Hippocampal formation (tissue), 2 donors: ENCODE measurements around the gene CXCR2.
A peak's percentile ranks its signal among the peaks of the same experiment; 100 is the strongest.
"Not testable (repeated sequence)": the region's sequence is repeated elsewhere in the genome, so short reads cannot be mapped to it uniquely, and the experiment has no call there.

Experiments
- DNase-seq, 2 donors: peaks; one replicate each; lab custom pipeline; 2025; lab: John Stamatoyannopoulos, UW

CXCR2 gene

DNA sequence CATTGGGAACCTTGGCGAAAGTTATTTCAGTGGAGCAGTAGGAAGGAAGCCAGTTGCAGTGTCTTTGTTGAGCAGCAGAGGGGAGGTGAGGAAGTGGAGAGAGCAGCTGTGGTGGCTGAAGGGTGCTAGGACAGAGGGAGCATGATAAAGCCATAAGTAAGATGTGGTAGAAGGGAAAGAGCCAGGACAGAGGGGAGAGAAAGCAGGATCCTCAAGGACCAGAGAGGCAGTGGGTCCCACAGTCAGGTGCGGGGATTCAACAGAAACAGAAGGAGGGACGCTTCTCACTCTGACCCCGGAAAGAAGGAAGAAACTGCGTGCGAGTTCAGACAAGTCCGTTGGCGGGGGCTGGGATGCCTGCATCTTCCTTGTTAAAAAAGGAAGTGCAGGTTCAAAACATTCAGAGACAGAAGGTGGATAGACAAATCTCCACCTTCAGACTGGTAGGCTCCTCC, at the start of gene CXCR2:
TSS of gene CXCR2 (plus strand) at position 403 of the 455 bp plus-strand sequence. CDS start 8,774 bp downstream, outside the sequence.
- peak in 1 of 2 donors; percentile 5 for DNase-seq

DNA sequence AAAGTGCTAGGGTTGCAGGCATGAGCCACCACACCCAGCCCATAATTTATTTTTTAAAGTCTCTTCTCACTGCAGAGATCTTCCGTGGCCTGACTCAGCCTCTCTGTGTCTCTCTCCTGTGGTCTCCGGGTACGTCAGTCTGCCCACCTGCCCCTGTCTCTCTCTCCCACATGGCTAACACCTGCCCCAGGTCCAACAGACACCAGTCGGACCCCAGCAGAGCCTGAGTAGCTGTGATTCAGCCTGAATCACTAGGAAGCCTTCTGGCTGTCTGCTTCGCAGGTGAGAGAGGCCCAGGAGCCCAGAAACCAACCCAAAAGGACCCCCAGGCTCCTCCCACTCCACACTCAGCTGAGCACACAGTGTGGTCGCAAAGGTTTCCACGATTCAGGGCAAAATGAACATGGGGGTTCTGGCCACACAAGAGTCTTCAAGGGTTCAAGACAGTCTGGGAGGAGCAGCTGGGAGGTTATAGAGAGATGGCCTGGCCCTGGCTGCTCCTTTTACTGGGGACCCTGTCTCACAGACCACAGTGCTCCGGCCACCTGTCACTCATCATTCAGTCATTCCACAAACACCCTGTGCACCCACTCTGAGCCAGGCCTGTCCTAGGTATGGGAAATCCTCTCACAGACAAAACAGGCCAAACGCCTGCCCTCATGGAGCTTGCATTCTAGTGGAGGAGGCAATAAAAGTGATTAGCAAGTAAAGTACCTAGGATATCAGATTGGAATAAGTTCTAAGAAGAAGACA, 48.2 kb upstream of the CXCR2 start:
- no peak for DNase-seq

DNA sequence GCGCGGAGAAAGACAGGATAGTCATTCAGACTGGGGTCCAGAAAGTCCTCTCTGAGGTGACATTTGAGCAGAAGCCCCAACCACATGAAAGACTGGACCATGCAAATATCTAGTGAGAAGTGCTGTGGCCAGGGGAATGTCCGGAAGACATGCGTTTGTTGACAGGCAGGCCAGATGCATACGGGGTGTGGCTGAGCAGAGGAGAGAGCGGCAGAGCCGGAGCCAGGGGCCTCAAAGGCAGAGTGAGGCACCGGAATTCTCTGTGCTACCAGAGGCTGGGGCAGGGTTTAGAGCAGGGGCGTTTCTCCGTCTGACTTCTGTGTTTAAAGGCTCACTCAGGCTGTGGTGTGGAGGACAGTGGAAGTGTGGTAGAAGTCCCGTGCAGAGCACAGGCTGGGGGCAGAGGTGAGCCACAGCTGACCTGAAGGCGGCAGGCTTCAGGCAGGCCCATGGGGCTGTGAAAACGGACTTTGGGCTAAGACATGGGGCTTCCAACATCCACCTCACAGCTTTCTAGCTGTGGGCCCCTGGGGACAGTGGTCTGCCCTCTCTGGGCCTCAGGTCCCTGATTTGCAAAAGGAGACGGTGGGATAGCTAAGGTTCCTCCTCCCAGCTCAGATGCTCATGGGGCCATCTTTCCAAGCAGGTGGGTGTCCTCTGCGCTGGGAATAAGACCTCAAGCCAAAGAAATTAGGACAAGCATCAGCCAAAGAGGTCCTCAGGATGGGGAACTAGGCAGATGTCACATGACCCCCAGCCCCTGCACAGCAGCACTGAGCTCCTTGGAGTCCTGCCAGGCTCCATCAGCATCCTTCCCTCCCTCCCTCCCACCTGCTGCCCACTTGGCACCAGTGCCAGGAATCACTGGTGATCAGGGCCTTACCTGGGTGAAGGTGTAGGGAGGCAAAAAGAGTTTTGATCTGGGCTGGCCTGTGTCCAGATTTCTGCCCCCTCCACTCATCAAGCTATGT, 45.6 kb upstream of the CXCR2 start:
- no peak for DNase-seq

DNA sequence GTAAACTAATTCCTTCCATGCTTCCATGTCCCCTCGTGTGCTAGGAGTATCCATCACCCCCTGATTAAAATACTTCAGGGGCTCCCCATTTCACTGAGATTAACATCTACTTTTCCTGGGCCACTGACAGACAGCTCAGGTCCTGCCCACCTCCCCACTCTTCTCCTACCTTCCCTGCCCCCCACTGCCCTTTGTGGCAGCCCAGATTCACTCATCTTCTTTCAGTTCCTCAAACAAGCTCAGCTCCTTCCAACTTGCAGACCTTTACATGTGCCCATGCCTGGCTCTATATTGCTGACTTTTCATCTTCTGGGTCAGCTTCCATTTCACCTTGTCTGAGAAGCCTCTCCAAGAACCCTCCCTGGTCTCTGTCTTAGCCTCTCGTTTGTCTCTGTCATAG, 44.8 kb upstream of the CXCR2 start:
- no peak for DNase-seq

- DNase-seq, result no peak
Measured at GRCh38 chr2:218081695-218082094, 44.1 kb upstream of the CXCR2 start.

DNA sequence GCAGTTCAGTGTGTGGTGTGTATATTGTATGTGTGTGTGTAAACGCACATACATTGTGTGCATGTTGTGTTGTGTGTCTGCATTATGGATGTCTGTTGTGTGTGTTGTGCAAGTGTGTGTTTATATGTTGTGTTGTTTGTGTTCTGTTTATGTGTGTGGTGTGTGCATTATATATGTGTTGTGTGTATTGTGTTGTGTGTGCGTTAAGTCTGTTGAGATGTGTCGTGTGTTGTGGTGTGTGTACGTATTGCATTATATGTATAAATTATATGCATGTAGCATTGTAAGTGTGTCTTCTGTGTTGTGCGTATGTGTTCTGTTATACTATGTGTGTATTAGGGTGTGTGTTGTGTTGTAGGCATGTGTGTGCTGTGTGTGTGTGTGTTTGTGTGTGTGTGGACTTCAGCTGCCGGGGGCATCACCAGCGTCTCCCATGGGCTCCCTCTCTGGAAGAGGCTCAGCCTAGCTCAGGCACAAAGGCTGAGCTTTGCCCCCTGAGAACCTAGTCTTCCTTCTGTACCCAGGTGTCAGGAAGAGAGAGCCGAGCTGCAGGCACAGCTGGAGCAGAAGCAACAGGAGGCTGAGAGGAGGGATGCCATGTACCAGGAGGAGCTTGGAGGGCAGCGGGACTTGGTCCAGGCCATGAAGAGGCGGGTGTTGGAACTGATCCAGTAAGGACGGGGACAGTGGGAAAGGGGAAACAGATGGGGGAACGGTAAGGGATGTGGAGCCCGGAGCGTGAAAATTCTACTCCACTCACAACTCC, 43.1 kb upstream of the CXCR2 start:
- no peak for DNase-seq

- DNase-seq, result no peak
Measured at GRCh38 chr2:218083352-218083676, 42.5 kb upstream of the CXCR2 start.

DNA sequence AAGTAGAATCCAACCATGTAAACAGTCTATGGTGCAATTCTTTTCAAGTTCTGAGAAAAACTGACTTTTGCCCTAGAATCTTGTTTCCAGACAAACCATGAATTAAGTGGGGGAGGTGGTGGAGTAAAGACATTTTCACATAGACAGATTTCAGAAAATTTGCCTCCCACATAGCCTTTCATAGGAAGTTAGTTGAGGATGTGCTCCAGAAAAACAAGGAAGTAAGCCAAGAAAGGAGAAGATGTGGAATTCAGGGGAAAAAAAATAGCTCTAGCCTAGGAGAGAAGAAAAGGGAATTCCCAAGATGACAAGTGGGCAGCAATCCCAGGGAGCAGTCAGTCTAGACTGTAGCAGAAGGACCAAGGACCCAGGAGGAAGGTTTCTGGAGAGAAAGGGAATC, 39.4 kb upstream of the CXCR2 start:
- DNase-seq, result no peak

DNA sequence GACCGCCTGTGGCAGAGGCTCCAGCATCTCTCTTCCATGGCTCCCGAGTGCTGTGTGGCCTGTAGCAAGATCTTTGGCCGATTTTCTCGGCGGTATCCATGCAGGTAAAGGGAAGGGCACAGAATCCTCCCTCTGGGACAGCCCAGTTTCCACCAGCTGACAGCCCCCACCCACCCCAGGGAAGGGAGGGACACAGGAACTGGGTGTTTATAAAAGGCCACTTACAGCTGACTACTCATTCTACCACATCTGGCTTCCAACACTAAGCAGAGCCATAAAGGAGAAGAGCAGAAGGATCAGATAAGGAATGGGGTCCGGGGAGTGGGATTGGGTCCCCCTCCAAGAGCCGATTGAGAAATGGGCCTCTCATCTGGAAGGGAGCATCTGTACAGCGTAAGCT, 36.6 kb upstream of the CXCR2 start:
- DNase-seq, result no peak

DNA sequence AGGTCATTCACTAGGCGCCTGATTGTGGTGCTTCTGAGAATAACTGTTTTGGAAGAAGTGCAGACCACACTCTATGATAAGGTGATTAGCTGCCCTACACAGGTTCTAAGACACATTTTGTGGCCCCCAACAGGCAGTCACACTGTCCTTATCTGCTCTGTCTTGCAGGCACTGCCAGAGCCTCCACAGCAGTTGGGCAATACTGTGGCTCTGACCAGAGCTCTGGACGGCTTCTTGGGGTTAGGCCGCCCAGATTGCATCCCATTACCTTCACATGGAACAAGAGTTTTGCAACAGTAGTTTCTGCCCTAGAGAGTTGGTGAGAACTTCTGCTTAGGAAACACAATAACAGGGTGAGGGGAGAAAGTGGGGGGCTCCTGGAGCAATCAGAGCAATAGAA, 34.1 kb upstream of the CXCR2 start:
- DNase-seq, result no peak

- no peak for DNase-seq
Measured at GRCh38 chr2:218093879-218094278, 31.9 kb upstream of the CXCR2 start.

DNA sequence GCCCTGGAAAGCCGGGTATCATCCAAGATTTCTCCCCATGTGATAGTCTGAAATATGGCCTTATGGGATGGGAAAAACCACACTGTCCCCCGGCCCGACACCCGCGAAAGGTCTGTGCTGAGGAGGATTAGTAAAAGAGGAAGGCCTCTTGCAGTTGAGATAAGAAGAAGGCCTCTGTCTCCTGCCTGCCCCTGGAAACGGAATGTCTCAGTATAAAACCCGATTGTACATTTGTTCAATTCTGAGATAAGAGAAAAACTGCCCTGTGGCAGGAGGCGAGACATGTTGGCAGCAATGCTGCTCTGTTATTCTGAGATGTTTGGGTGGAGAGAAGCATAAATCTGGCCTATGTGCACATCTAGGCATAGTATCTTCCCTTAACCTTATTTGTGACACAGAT, 30.0 kb upstream of the CXCR2 start:
- DNase-seq, result no peak

GRCh38 chr2:218097975-218098374, 27.9 kb upstream of the CXCR2 start:
- no peak for DNase-seq

DNA sequence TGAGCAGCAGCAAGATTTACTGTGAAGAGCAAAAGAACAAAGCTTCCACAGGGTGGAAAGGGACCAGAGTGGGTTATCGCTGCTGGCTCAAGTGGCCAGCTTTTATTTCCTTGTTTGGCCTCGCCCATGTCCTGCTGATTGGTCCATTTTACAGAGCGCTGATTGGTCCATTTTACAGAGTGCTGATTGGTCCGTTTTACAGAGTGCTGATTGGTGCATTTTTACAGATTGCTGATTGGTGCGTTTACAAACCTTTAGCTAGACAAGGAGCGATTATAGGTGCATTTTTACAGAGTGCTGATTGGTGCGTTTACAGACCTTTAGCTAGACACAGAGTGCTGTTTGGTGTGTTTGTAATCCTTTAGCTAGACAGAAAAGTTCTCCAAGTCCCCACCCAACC, 17.0 kb upstream of the CXCR2 start:
- DNase-seq, result not testable (repeated sequence)

- not testable (repeated sequence) for DNase-seq
Measured at GRCh38 chr2:218121789-218122188, 4.0 kb upstream of the CXCR2 start.

DNA sequence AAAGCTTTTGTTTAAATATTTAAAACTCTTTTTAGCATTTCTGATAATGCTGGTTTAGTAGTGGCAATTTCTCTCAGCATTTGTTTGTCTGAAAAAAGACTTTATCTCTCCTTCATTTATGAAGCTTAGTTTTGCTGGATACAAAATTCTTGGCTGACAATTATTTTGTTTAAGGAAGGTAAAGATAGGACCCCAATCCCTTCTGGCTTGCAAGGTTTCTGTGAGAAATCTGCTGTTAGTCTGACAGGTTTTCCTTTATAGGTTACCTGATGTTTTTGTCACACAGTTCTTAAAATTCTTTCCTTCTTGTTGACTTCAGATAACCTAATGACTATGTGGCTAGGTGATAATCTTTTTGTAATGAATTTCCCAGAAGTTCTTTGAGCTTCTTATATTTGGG, 3.5 kb upstream of the CXCR2 start:
- not testable (repeated sequence) for DNase-seq

DNA sequence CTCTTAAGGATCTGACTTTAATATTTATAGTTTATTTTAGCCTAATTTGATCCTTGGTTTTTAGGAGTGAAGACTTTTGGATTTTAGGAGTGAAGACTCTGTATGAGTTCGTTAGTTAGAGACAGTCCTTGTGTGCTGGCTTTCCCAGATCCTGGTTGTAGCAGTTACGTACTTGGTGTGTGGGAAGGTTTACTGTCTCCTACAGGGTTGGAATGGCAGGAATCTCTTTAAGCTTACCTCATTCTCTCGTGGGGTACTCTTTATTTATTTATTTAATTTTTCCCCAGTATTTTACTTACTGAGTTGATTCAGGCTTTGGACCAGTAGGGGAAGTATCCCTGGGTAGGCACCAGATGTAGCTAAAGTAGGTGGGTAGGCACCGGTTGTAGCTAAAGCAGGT, 1.8 kb upstream of the CXCR2 start:
- no peak for DNase-seq

- no peak for DNase-seq
Measured at GRCh38 chr2:218125095-218125494, 733 bp upstream of the CXCR2 start.

- DNase-seq, result no peak
Measured at GRCh38 chr2:218127929-218128455, 2.2 kb downstream of the CXCR2 start.

DNA sequence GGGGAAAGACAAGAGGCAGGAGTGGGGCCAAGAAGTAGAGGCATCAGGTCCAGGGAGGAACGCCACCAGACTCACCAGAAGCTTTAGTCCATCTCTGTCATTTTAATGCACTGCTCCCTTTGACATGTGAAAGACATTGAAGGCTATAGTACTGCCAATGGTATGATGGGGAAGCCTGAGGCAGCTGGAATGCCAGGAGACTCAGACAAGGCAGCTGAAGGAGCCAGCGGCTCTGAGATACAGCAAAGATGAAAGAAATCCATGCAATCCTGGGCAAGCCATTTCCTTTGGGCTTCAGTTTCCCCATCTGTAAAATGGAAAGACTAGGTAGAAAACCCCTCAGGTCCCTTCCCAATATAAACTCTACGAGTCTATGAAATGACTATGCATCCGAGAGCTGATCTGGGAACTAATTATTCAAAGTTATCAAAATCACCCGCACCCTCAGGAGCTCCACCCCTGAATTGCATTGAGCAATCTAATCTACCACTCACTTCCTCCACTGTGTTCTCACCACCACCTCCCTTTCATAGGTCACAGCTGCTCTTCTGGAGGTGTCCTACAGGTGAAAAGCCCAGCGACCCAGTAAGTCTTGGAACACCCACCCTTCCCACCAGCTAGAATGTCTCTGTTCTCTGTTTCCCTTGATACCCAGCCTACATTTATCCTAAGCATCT, 3.1 kb downstream of the CXCR2 start:
- DNase-seq, result no peak

- DNase-seq, result no peak
Measured at GRCh38 chr2:218129458-218130135, 3.8 kb downstream of the CXCR2 start.
